Kidney (tissue), 14 donors: ENCODE data around the gene ANXA4. TPM values are rescaled to one million over a fixed set of nuclear protein-coding genes. Genes with fewer than 3 reads are reported as not detected.

Experiments
- DNase-seq, 5 donors: peaks; one replicate each; pipeline ENCODE4 v3.0.0-alpha.2; 2013 to 2020
- FAIRE-seq: peaks from 2 replicates; lab custom pipeline; 2012; peaks lifted over from hg19 to GRCh38; lab: Jason Lieb, UNC
- H3K27ac ChIP-seq, 2 donors: one replicate each; pipeline ENCODE4 v1.7.0; 2013; ENCODE audit warnings: low read depth in 2 of 2, low read length in 2 of 2, inconsistent platforms in 1 of 2
- H3K27me3 ChIP-seq: one replicate; pipeline ENCODE4 v1.7.1; 2013; ENCODE audit warnings: low read length, inconsistent platforms; ENCODE audit not compliant: control insufficient read depth, insufficient read depth
- H3K36me3 ChIP-seq, 3 donors: one replicate each; pipeline versions ENCODE4 v1.7.0 to v1.7.1; 2013; ENCODE audit warnings: low read length in 3 of 3, control low read depth in 1 of 3, inconsistent platforms in 1 of 3; ENCODE audit not compliant: insufficient read depth in 3 of 3, control insufficient read depth in 2 of 3
- H3K4me1 ChIP-seq, 3 donors: one replicate each; pipeline versions ENCODE4 v1.7.0 to v1.7.1; 2013; ENCODE audit warnings: low read length in 3 of 3, inconsistent platforms in 1 of 3, low read depth in 1 of 3; ENCODE audit not compliant: control insufficient read depth in 2 of 3, insufficient read depth in 2 of 3
- H3K4me3 ChIP-seq, 3 donors: one replicate each; pipeline versions ENCODE4 v1.7.0 to v1.8.1; 2013; ENCODE audit warnings: low read length in 3 of 3, control low read depth in 1 of 3, inconsistent platforms in 1 of 3
- H3K9ac ChIP-seq, 3 donors: one replicate each; pipeline versions ENCODE4 v1.7.0 to v1.7.1; 2013; ENCODE audit warnings: low read length in 3 of 3, control low read depth in 1 of 3, inconsistent platforms in 1 of 3
- H3K9me3 ChIP-seq, 3 donors: one replicate each; pipeline versions ENCODE4 v1.7.0 to v1.7.1; 2013; ENCODE audit warnings: low read length in 3 of 3, control low read depth in 1 of 3, inconsistent platforms in 1 of 3; ENCODE audit not compliant: control insufficient read depth in 2 of 3, insufficient read depth in 1 of 3
- CTCF ChIP-seq: IDR thresholded peaks from 3 replicates; pipeline ENCODE4 v1.5.1; 2012; ENCODE audit warnings: mild to moderate bottlenecking, moderate library complexity, borderline replicate concordance; ENCODE audit not compliant: insufficient read depth; ENCODE audit errors: extremely low read depth
- intact Hi-C: fragments of 100-400 bp; cut with DNase I; formaldehyde crosslinking; loops from one replicate; pipeline ENCODE4 v1.11.1; 2022
- polyA plus RNA-seq: library from polyadenylated mRNA; stranded (reverse); fragments of 350-450 nt; fragmentation: Illumina TruSeq; extraction: RNeasy Lipid Tissue Mini Kit (QIAGEN cat#74804); gene quantifications from one replicate; pipeline ENCODE4 v1.2.3, GENCODE V29; 2014; ENCODE audit warnings: low read depth, low replicate concordance; ENCODE audit not compliant: insufficient read depth
- total RNA-seq: library from RNA; stranded (reverse); fragmentation: NEBNext Ultra II Directional; extraction: Animal tissue kit (Norgen Biotek cat#: 25700); gene quantifications from one replicate; pipeline ENCODE4 v1.2.1, GENCODE V29; 2021
- donor health status: control.
- donor health status: control.
- donor health status: control.
- donor health status: control.
- donor health status: control.
- donor health status: DM: yes; HTN: yes; CAD: no.
- donor health status: Normal renal cell carcinoma (clear cell type).

The ANXA4 gene
- total and polyA plus RNA-seq, 2 donors from 2014 or later: 168 to 287 TPM

DNA sequence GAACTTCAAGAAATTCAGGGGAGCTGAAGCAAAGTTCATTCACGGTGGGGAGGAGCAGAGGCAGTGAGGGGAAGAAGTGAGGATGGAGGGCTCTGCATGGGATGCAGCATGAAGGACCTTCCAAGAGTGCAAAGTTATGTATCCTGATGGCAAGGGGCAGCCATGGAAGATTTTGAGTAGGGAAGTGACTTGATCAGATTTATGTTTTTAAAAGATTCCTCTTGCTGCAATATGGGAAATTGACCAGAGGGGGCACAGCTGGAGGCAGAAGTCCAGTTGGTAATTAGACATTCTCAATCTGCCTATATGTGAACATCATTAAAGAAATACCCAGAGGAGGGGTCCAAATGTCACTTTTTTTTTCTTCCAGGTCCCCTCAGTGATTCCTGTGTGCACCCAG, 21.5 kb upstream of the ANXA4 start:
- H3K9ac ChIP-seq: no peak overlapping the region
- H3K9me3 ChIP-seq: peaks cover 0 to 2% (median 0%) of the 10 kb centered on the region in 3 donors
- H3K4me1 ChIP-seq: no peaks in the 10 kb centered on the region
- H3K36me3 ChIP-seq: peaks cover 0 to 3% (median 0%) of the 10 kb centered on the region in 3 donors
- intact Hi-C loops: loop anchor here (10.0 kb wide), 1 partner anchor 94 kb away; no protein-coding TSS in a partner anchor
- no peak for TF ChIP-seq CTCF
- H3K27ac ChIP-seq: no peak overlapping the region
- no peak overlapping the region for H3K4me3 ChIP-seq
- DNase-seq (no peak), FAIRE-seq (no peak)
- H3K27me3 ChIP-seq: no peaks in the 10 kb centered on the region

- FAIRE-seq (no peak), DNase-seq (peak in 1 of 5 donors; percentile 22)
- Histone ChIP-seq H3K9me3 (peaks cover 0 to 2% (median 0%) of the 10 kb centered on the region in 3 donors), H3K36me3 (peaks cover 0 to 3% (median 0%) of the 10 kb centered on the region in 3 donors), H3K9ac (no peak overlapping the region), H3K4me1 (no peaks in the 10 kb centered on the region), H3K4me3 (no peak overlapping the region), H3K27ac (no peak overlapping the region), H3K27me3 (no peaks in the 10 kb centered on the region)
- intact Hi-C loops: loop anchor here (10.0 kb wide), 1 partner anchor 94 kb away; no protein-coding TSS in a partner anchor
- no peak for TF ChIP-seq CTCF
These were observed 20.9 kb upstream of the ANXA4 start for GRCh38 chr2:69721022-69721421.

- no peak overlapping the region for H3K9ac ChIP-seq
- intact Hi-C loops: loop anchor here (10.0 kb wide), 1 partner anchor 91 kb away; no protein-coding TSS in a partner anchor
- DNase-seq: no peak
- no peak overlapping the region for H3K4me3 ChIP-seq
- H3K4me1 ChIP-seq: no peaks in the 10 kb centered on the region
- H3K27ac ChIP-seq: no peak overlapping the region
- H3K36me3 ChIP-seq: no peaks in the 10 kb centered on the region
- no peak for FAIRE-seq
- no peaks in the 10 kb centered on the region for H3K9me3 ChIP-seq
- H3K27me3 ChIP-seq: no peaks in the 10 kb centered on the region
- TF ChIP-seq CTCF: no peak
These were observed 18.1 kb upstream of the ANXA4 start for GRCh38 chr2:69723791-69724190.
